HG03066 (cell line): ENCODE data around the gene SMARCC2.

ENCODE experiments used
- ATAC-seq: cut with Tn5 transposase; IDR thresholded peaks from one replicate; pipeline ENCODE4 v1.9.1; 2021; ENCODE audit warnings: low read depth; ENCODE audit not compliant: unreplicated experiment

Gene SMARCC2

GRCh38 chr12:56152756-56153677 is 36.3 kb downstream of the SMARCC2 start:
- ATAC-seq: no peak

- peak; percentile 80 for ATAC-seq
These were observed 37.0 kb downstream of the SMARCC2 start, which contains the start of gene MYL6B for GRCh38 chr12:56152132-56152755. Gene MYL6B (plus strand): TSS chr12:56152587. CDS start chr12:56153919, 1,332 bp downstream.

- ATAC-seq: peak; percentile 46
These were observed 37.6 kb downstream of the SMARCC2 start for GRCh38 chr12:56151672-56152131.

GRCh38 chr12:56150563-56150962 is 38.7 kb downstream of the SMARCC2 start:
- no peak for ATAC-seq

GRCh38 chr12:56146492-56147460 is 42.5 kb downstream of the SMARCC2 start:
- ATAC-seq: no peak

GRCh38 chr12:56145217-56145616 is 44.1 kb downstream of the SMARCC2 start:
- ATAC-seq: no peak

- ATAC-seq: no peak
These were observed 45.4 kb downstream of the SMARCC2 start for GRCh38 chr12:56143870-56144269.

GRCh38 chr12:56143217-56143616 is 46.1 kb downstream of the SMARCC2 start:
- ATAC-seq: no peak

GRCh38 chr12:56141946-56142784 is 47.1 kb downstream of the SMARCC2 start:
- ATAC-seq: no peak

- no peak for ATAC-seq
These were observed 51.3 kb downstream of the SMARCC2 start for GRCh38 chr12:56137853-56138571.

GRCh38 chr12:56134897-56135296 is 54.4 kb downstream of the SMARCC2 start:
- ATAC-seq: no peak

- ATAC-seq: no peak
These were observed 58.4 kb downstream of the SMARCC2 start for GRCh38 chr12:56130876-56131275.

- no peak for ATAC-seq
These were observed 59.3 kb downstream of the SMARCC2 start for GRCh38 chr12:56129942-56130495.

GRCh38 chr12:56129206-56129941 is 59.9 kb downstream of the SMARCC2 start:
- ATAC-seq: peak; percentile 34

- ATAC-seq: no peak
These were observed 60.5 kb downstream of the SMARCC2 start for GRCh38 chr12:56128670-56129205.

GRCh38 chr12:56127888-56128669 is 61.2 kb downstream of the SMARCC2 start, which contains the start of gene ESYT1:
Gene ESYT1 (plus strand): TSS chr12:56128267. CDS start chr12:56128320, 53 bp downstream.
- ATAC-seq: peak; percentile 84

GRCh38 chr12:56127485-56127887 is 61.8 kb downstream of the SMARCC2 start:
- ATAC-seq: no peak
